Liver (tissue), 9 donors: ENCODE data around the gene ETNK1. TPM values are rescaled to one million over a fixed set of nuclear protein-coding genes. Genes with fewer than 3 reads are reported as not detected.

Experiments
- DNase-seq: peaks from one replicate; pipeline ENCODE4 v3.0.0-alpha.2; 2017; ENCODE audit warnings: low spot score
- H3K27ac ChIP-seq, 2 donors: one replicate each; pipeline ENCODE4 v1.7.0; 2013; ENCODE audit warnings: inconsistent platforms in 2 of 2, low read length in 2 of 2, control low read depth in 1 of 2, low read depth in 1 of 2, mild to moderate bottlenecking in 1 of 2
- H3K27me3 ChIP-seq, 4 donors: one replicate each; pipeline versions ENCODE4 v1.6.1 to v1.7.0; 2013; ENCODE audit warnings: low read length in 3 of 4, inconsistent platforms in 1 of 4, mild to moderate bottlenecking in 1 of 4, moderate library complexity in 1 of 4; ENCODE audit not compliant: control insufficient read depth in 4 of 4, insufficient read depth in 4 of 4
- H3K36me3 ChIP-seq, 4 donors: one replicate each; pipeline versions ENCODE4 v1.6.1 to v1.7.0; 2013; ENCODE audit warnings: low read length in 3 of 4, mild to moderate bottlenecking in 3 of 4, low read depth in 1 of 4, moderate library complexity in 1 of 4; ENCODE audit not compliant: control insufficient read depth in 4 of 4, insufficient read depth in 3 of 4
- H3K4me1 ChIP-seq, 4 donors: one replicate each; pipeline versions ENCODE4 v1.6.1 to v1.7.0; 2013; ENCODE audit warnings: low read length in 3 of 4, mild to moderate bottlenecking in 3 of 4, moderate library complexity in 1 of 4; ENCODE audit not compliant: control insufficient read depth in 4 of 4, insufficient read depth in 4 of 4
- H3K4me3 ChIP-seq, 3 donors: one replicate each; pipeline versions ENCODE4 v1.6.1 to v1.7.0; 2013; ENCODE audit warnings: low read length in 3 of 3, control low read depth in 1 of 3, low read depth in 1 of 3, mild to moderate bottlenecking in 1 of 3
- H3K9ac ChIP-seq, 2 donors: one replicate each; pipeline ENCODE4 v1.7.0; 2013; ENCODE audit warnings: low read length in 2 of 2, mild to moderate bottlenecking in 2 of 2, moderate library complexity in 2 of 2, control low read depth in 1 of 2, low read depth in 1 of 2
- H3K9me3 ChIP-seq, 4 donors: one replicate each; pipeline versions ENCODE4 v1.6.1 to v1.7.0; 2013; ENCODE audit warnings: low read length in 3 of 4; ENCODE audit not compliant: control insufficient read depth in 4 of 4
- EGR1 ChIP-seq, 2 donors: IDR thresholded peaks; 2 replicates each; pipeline ENCODE4 v1.6.1; 2016 to 2018; ENCODE audit warnings: antibody characterized with exemption in 2 of 2, low read depth in 2 of 2
- FOXA1 ChIP-seq: IDR thresholded peaks from 2 replicates; pipeline ENCODE4 v1.6.1; 2016; ENCODE audit warnings: antibody characterized with exemption
- FOXA2 ChIP-seq: IDR thresholded peaks from 2 replicates; pipeline ENCODE4 v1.6.1; 2016; ENCODE audit warnings: antibody characterized with exemption
- GABPA ChIP-seq, 2 donors: IDR thresholded peaks in 1 of 2; conservative IDR thresholded peaks in 1 of 2; 2 replicates each; pipeline ENCODE4 v1.6.1; 2016; ENCODE audit warnings: antibody characterized with exemption in 2 of 2, mild to moderate bottlenecking in 1 of 2, moderate library complexity in 1 of 2
- HNF4A ChIP-seq, 2 donors: conservative IDR thresholded peaks; 2 replicates each; pipeline ENCODE4 v1.6.1; 2016; ENCODE audit warnings: antibody characterized with exemption in 2 of 2, mild to moderate bottlenecking in 2 of 2
- HNF4G ChIP-seq: IDR thresholded peaks from 2 replicates; pipeline ENCODE4 v1.6.1; 2016; ENCODE audit warnings: antibody characterized with exemption
- JUND ChIP-seq, 2 donors: IDR thresholded peaks; 2 replicates each; pipeline ENCODE4 v1.6.1; 2016; ENCODE audit warnings: antibody characterized with exemption in 2 of 2
- NR2F2 ChIP-seq: IDR thresholded peaks from 2 replicates; pipeline ENCODE4 v1.6.1; 2016; ENCODE audit warnings: antibody characterized with exemption
- RAD21 ChIP-seq, 2 donors: IDR thresholded peaks; 2 replicates each; pipeline ENCODE4 v1.6.1; 2016; ENCODE audit warnings: antibody characterized with exemption in 2 of 2, mild to moderate bottlenecking in 2 of 2
- RXRA ChIP-seq, 2 donors: IDR thresholded peaks; 2 replicates each; pipeline ENCODE4 v1.6.1; 2017 to 2018; ENCODE audit warnings: antibody characterized with exemption in 2 of 2, mild to moderate bottlenecking in 1 of 2
- SP1 ChIP-seq: IDR thresholded peaks from 2 replicates; pipeline ENCODE4 v1.6.1; 2018; ENCODE audit warnings: antibody characterized with exemption, mild to moderate bottlenecking
- TAF1 ChIP-seq: conservative IDR thresholded peaks from 2 replicates; pipeline ENCODE4 v1.6.1; 2016; ENCODE audit warnings: antibody characterized with exemption, mild to moderate bottlenecking
- YY1 ChIP-seq: IDR thresholded peaks from 2 replicates; pipeline ENCODE4 v1.6.1; 2016; ENCODE audit warnings: antibody characterized with exemption, mild to moderate bottlenecking
- WGBS: extraction: QIAGEN DNeasy Blood & Tissue Kit; methylation state at CpG from one replicate; pipeline ENCODE4 v1.1.7; 2013; 5-methylcytosine and 5-hydroxymethylcytosine counted together
- polyA plus RNA-seq, 2 donors: library from polyadenylated mRNA; stranded (reverse) in 1 of 2; unstranded in 1 of 2; fragments of 200-250 nt in 1 of 2; fragments of >200 nt in 1 of 2; fragmentation: Nextera tagmentation in 1 of 2; extraction: Ambion mirVana in 1 of 2; gene quantifications; one replicate each; pipeline versions ENCODE4 v1.2.1 to v1.2.3, GENCODE V29; 2013 to 2015
- total RNA-seq, 2 donors: library from RNA; depleted of rRNA; stranded (reverse); fragments of >200 nt; gene quantifications; one replicate each; pipeline ENCODE4 v1.2.3, GENCODE V29; 2014
- TF ChIP-seq, protein P1 (sequence below): IDR thresholded peaks from 2 replicates; pipeline ENCODE4 v1.6.1; 2016; ENCODE audit warnings: antibody characterized with exemption
- TF ChIP-seq, protein P2 (sequence below): fragments of 150-350 bp; IDR thresholded peaks from 2 replicates; pipeline ENCODE4 v1.5.1; 2017; ENCODE audit warnings: improper control_type of control experiment, low read depth, low read length; ENCODE audit not compliant: missing input control
- TF ChIP-seq, protein P3 (sequence below): IDR thresholded peaks from 2 replicates; pipeline ENCODE4 v1.6.1; 2016; ENCODE audit warnings: antibody characterized with exemption
- TF ChIP-seq, protein P4 (sequence below): IDR thresholded peaks from 2 replicates; pipeline ENCODE4 v1.6.1; 2016; ENCODE audit warnings: antibody characterized with exemption, mild to moderate bottlenecking
- donor health status: healthy.
- donor health status: healthy.
- donor health status: healthy.
- donor health status: healthy.
- donor health status: healthy.

ETNK1 gene
- total and polyA plus RNA-seq, 4 donors, result 15.6 to 51.4 (median 27.0) TPM

DNA sequence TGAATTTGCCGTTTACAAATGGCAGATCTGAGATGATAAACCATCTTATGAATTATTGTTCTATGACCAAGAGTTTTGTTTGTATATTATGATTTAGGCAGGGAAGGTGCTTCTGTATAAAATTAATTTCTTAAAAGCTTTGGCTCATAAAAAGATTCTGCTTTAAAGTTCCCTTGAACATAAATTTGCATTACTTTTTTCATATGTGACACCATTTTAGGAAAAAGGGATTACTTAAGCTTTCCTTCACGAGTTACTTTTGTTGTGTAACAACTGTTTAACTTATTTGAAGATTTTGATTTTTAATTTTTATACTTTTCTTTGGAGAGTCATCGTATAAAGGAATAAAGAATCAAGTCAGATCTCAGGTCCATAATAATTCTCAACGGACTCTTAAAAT is 3.3 kb downstream of the ETNK1 start:
- Histone ChIP-seq H3K9ac (no peak overlapping the region), H3K36me3 (no peaks in the 10 kb centered on the region), H3K9me3 (no peaks in the 10 kb centered on the region), H3K4me1 (peaks cover 0 to 26% (median 9%) of the 10 kb centered on the region in 4 donors), H3K4me3 (no peak overlapping the region), H3K27ac (no peak overlapping the region), H3K27me3 (no peaks in the 10 kb centered on the region)
- 77% methylated on average over 4 of the region's 4 CpGs for WGBS
- TF ChIP-seq HNF4A (conservative IDR thresholded peaks at IDR 0.05), result no peak
- no peak for TF ChIP-seq HNF4G
- no peak for TF ChIP-seq YY1
- TF ChIP-seq SP1, result no peak
- TF ChIP-seq GABPA (IDR thresholded peaks at IDR 0.05 in 1 of 2, conservative IDR thresholded peaks at IDR 0.05 in 1 of 2), result no peak
- TF ChIP-seq NR2F2, result no peak
- TF ChIP-seq, protein P1, sequence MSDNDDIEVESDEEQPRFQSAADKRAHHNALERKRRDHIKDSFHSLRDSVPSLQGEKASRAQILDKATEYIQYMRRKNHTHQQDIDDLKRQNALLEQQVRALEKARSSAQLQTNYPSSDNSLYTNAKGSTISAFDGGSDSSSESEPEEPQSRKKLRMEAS, result no peak
- TF ChIP-seq, protein P2, sequence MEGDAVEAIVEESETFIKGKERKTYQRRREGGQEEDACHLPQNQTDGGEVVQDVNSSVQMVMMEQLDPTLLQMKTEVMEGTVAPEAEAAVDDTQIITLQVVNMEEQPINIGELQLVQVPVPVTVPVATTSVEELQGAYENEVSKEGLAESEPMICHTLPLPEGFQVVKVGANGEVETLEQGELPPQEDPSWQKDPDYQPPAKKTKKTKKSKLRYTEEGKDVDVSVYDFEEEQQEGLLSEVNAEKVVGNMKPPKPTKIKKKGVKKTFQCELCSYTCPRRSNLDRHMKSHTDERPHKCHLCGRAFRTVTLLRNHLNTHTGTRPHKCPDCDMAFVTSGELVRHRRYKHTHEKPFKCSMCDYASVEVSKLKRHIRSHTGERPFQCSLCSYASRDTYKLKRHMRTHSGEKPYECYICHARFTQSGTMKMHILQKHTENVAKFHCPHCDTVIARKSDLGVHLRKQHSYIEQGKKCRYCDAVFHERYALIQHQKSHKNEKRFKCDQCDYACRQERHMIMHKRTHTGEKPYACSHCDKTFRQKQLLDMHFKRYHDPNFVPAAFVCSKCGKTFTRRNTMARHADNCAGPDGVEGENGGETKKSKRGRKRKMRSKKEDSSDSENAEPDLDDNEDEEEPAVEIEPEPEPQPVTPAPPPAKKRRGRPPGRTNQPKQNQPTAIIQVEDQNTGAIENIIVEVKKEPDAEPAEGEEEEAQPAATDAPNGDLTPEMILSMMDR, result no peak
- TF ChIP-seq, protein P3, sequence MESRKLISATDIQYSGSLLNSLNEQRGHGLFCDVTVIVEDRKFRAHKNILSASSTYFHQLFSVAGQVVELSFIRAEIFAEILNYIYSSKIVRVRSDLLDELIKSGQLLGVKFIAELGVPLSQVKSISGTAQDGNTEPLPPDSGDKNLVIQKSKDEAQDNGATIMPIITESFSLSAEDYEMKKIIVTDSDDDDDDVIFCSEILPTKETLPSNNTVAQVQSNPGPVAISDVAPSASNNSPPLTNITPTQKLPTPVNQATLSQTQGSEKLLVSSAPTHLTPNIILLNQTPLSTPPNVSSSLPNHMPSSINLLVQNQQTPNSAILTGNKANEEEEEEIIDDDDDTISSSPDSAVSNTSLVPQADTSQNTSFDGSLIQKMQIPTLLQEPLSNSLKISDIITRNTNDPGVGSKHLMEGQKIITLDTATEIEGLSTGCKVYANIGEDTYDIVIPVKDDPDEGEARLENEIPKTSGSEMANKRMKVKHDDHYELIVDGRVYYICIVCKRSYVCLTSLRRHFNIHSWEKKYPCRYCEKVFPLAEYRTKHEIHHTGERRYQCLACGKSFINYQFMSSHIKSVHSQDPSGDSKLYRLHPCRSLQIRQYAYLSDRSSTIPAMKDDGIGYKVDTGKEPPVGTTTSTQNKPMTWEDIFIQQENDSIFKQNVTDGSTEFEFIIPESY, result no peak
- no peak for TF ChIP-seq FOXA1
- TF ChIP-seq, protein P4, sequence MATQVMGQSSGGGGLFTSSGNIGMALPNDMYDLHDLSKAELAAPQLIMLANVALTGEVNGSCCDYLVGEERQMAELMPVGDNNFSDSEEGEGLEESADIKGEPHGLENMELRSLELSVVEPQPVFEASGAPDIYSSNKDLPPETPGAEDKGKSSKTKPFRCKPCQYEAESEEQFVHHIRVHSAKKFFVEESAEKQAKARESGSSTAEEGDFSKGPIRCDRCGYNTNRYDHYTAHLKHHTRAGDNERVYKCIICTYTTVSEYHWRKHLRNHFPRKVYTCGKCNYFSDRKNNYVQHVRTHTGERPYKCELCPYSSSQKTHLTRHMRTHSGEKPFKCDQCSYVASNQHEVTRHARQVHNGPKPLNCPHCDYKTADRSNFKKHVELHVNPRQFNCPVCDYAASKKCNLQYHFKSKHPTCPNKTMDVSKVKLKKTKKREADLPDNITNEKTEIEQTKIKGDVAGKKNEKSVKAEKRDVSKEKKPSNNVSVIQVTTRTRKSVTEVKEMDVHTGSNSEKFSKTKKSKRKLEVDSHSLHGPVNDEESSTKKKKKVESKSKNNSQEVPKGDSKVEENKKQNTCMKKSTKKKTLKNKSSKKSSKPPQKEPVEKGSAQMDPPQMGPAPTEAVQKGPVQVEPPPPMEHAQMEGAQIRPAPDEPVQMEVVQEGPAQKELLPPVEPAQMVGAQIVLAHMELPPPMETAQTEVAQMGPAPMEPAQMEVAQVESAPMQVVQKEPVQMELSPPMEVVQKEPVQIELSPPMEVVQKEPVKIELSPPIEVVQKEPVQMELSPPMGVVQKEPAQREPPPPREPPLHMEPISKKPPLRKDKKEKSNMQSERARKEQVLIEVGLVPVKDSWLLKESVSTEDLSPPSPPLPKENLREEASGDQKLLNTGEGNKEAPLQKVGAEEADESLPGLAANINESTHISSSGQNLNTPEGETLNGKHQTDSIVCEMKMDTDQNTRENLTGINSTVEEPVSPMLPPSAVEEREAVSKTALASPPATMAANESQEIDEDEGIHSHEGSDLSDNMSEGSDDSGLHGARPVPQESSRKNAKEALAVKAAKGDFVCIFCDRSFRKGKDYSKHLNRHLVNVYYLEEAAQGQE, result no peak
- no peak for TF ChIP-seq RXRA (IDR thresholded peaks at IDR 0.05)
- TF ChIP-seq TAF1, result no peak
- no peak for TF ChIP-seq RAD21 (IDR thresholded peaks at IDR 0.05)
- TF ChIP-seq JUND (IDR thresholded peaks at IDR 0.05), result no peak
- TF ChIP-seq FOXA2, result no peak
- no peak for TF ChIP-seq EGR1 (IDR thresholded peaks at IDR 0.05; ENCODE audit: low read depth in 2 of 2)
- DNase-seq, result no peak
